Measurements from ENCODE around the gene PCBP3.

- TF ChIP-seq CTCF (IDR thresholded peaks at IDR 0.05 in 4 of 5, conservative IDR thresholded peaks at IDR 0.05 in 1 of 5) = no peak
- no peak for TF ChIP-seq POLR2A (IDR thresholded peaks at IDR 0.05)
These were observed 62.8 kb downstream of the PCBP3 start for GRCh38 chr21:45706299-45706698.

Measured in gastrocnemius medialis (tissue), 4 donors.